ENCODE measurements around the gene TAS2R42.
A peak's percentile ranks its signal among the peaks of the same experiment; 100 is the strongest.

The TAS2R42 gene

DNA sequence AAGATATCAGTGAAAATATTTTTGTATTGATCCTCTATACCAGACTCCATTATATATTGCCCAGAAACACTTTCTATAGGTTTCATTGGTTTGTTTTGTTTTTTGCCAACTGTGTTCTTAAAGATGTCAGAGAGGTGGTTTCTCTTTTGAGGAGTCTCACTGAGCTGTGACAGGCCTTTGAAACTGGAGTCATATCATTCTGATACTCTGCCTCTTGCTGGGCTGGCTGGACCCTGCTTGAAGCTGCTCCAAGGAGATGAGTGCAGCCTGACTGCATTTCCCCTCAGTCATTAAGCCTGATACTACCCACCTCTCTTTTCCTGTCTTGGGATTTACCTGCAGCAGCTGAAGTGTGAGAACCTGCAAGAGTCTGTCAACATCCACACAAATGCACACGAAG lies 35.9 kb downstream of the TAS2R42 start:
- DNase-seq (ENCODE audit: extremely low spot score, insufficient read length, low read depth) (no peak), FAIRE-seq (peak; percentile 41)

DNA sequence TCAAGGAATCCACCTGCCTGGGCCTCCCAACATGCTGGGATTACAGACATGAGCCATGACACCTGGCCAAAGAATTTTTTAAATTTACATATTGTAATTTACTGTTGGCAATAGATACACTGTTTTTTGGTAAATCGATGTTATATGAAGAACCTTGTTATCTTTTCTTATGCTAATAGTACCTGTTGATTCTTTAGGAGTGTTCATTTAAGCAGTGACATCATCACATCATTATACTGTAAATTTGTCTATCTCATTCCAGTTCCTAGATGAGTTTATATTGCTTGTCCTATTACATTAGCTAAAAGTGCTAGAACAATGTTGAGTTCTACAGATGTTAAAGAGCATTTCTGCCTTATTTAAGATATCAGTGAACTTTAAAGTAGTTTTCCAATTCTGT lies 39.3 kb downstream of the TAS2R42 start:
- no peak for FAIRE-seq

DNA sequence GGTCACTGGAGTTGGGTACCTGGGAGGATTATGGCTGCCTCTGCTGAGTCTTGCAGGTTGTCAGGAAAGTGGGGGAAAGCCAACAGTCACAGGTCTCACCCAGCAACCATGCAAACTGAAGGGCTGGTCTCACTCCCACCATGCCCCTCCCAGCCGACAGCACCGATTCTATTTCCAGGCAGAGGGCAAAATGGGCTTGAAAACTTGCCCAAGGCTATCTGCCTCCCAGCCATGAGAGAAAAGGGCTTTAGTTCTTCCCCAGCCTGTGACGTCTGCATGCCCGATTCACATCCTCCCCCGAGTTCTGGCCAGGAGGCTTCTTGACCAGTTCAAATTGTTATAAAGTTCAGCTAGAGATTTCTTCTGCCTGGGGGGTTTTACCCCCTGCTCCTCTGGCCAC lies 42.4 kb downstream of the TAS2R42 start:
- DNase-seq (ENCODE audit: extremely low spot score, insufficient read length, low read depth) = no peak
- no peak for FAIRE-seq

More for the DNA sequence above, 39.3 kb downstream of the TAS2R42 start:
- no peak for DNase-seq (ENCODE audit: extremely low spot score, insufficient read length, low read depth)

DNA sequence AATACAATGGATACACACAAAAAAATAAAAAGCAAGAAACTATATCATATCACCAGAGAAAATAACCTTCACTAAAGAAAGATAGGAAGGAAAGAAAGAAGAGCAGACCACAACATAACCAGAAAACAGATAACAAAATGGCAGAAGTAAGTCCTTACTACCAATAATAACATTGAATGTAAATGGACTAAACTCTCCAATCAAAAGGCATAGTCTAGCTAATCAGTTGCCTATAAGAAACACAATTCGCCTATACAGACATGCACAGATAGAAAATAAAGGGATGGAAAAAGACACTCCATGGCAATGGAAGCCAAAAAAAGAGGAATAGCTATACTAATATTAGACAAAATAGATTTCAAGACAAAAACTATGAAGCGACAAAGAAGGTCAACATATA lies 43.4 kb downstream of the TAS2R42 start:
- DNase-seq (ENCODE audit: extremely low spot score, insufficient read length, low read depth) (no peak), FAIRE-seq (no peak)

DNA sequence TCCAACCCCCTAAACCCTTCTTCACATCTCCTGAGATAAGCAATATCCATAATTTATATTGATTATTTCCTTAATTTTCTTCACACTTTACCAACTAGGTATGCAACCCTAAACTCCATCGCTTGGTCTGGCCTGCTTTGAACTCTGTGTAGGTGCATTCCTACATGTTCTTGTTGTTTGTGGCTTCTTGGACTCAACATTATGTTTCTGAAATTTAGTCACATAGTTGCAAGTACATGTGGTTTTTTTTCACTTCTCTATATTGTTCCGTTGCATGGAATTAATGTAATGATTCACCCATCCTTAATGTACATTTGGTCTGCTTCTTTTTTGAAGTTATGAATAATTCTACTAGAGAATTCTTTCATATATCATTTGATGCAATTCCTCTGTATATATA lies 50.7 kb downstream of the TAS2R42 start:
- FAIRE-seq = no peak
- no peak for DNase-seq (ENCODE audit: extremely low spot score, insufficient read length, low read depth)

All from GM18507 (cell line).